Progenitor cell of endocrine pancreas (in vitro differentiated cells): ENCODE measurements around the gene SH3TC2. TPM values are rescaled to one million over a fixed set of nuclear protein-coding genes. Genes with fewer than 3 reads are reported as not detected.

Source experiments
- DNase-seq: peaks from one replicate; pipeline ENCODE4 v3.0.0; 2021; ENCODE audit warnings: low spot score; ENCODE audit not compliant: unreplicated experiment
- H3K27ac Mint-ChIP-seq: 2 replicates; pipeline ENCODE4 v1.8.0; 2021; ENCODE audit warnings: mild to moderate bottlenecking, moderate library complexity, mixed read lengths
- H3K27me3 Mint-ChIP-seq: 2 replicates; pipeline ENCODE4 v1.8.0; 2021; ENCODE audit warnings: mixed read lengths
- H3K36me3 Mint-ChIP-seq: 2 replicates; pipeline ENCODE4 v1.8.0; 2022; ENCODE audit warnings: mixed read lengths; ENCODE audit not compliant: insufficient read depth
- H3K4me1 Mint-ChIP-seq: 2 replicates; pipeline ENCODE4 v1.8.0; 2021; ENCODE audit warnings: low read depth, mixed read lengths
- H3K4me3 Mint-ChIP-seq: 2 replicates; pipeline ENCODE4 v1.8.0; 2021; ENCODE audit warnings: low read depth, mild to moderate bottlenecking, moderate library complexity, mixed read lengths
- H3K9me3 Mint-ChIP-seq: 2 replicates; pipeline ENCODE4 v1.8.0; 2021; ENCODE audit warnings: low read depth, mixed read lengths
- CTCF ChIP-seq: fragments of 200-600 bp; sonication (generic); IDR thresholded peaks from one replicate; pipeline ENCODE4 v1.5.0; 2021; ENCODE audit warnings: antibody characterized with exemption, mild to moderate bottlenecking; ENCODE audit not compliant: unreplicated experiment
- total RNA-seq: library from RNA; stranded (reverse); gene quantifications from 2 replicates; pipeline ENCODE4 v1.2.1, GENCODE V29; 2021

SH3TC2 gene
- total RNA-seq, 1 donor from 2014 or later = 2.1 TPM

GRCh38 chr5:149094996-149095395, 32.1 kb upstream of the SH3TC2 start:
- DNase-seq = no peak
- H3K27ac Mint-ChIP-seq = no peak overlapping the region
- TF ChIP-seq CTCF = no peak
- H3K4me1 Mint-ChIP-seq = no peaks in the 10 kb centered on the region
- H3K9me3 Mint-ChIP-seq = peaks cover 40% of the 10 kb centered on the region
- no peak overlapping the region for H3K4me3 Mint-ChIP-seq
- peaks cover 3% of the 10 kb centered on the region for H3K36me3 Mint-ChIP-seq
- H3K27me3 Mint-ChIP-seq = peaks cover 10% of the 10 kb centered on the region

GRCh38 chr5:149093625-149094024, 30.8 kb upstream of the SH3TC2 start:
- peaks cover 1% of the 10 kb centered on the region for H3K36me3 Mint-ChIP-seq

DNA sequence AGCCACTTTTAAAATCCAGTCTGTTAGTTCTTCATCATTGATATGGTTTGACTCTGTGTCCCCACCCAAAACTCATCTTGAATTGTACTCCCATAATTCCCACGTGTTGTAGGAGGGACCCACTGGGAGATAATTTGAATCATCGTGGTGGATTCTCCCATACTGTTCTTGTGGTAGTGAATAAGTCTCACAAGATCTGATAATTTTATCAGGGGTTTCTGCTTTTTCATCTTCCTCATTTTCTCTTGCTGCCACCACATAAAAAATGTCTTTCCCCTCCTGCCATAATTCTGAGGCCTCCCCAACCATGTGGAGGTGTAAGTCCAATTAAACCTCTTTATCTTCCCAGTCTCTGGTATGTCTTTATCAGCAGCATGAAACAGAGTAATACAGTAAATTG, 26.9 kb upstream of the SH3TC2 start:
- H3K4me3 Mint-ChIP-seq = no peak overlapping the region
- H3K36me3 Mint-ChIP-seq = no peaks in the 10 kb centered on the region
- H3K27me3 Mint-ChIP-seq = peaks cover 12% of the 10 kb centered on the region
- no peak overlapping the region for H3K27ac Mint-ChIP-seq
- H3K9me3 Mint-ChIP-seq = peaks cover 9% of the 10 kb centered on the region
- H3K4me1 Mint-ChIP-seq = no peaks in the 10 kb centered on the region
- no peak for TF ChIP-seq CTCF
- no peak for DNase-seq

More at GRCh38 chr5:149093625-149094024, 30.8 kb upstream of the SH3TC2 start:
- DNase-seq = no peak
- H3K9me3 Mint-ChIP-seq = peaks cover 28% of the 10 kb centered on the region
- TF ChIP-seq CTCF = no peak
- H3K27me3 Mint-ChIP-seq = peaks cover 12% of the 10 kb centered on the region
- H3K27ac Mint-ChIP-seq = no peak overlapping the region
- no peak overlapping the region for H3K4me3 Mint-ChIP-seq
- no peaks in the 10 kb centered on the region for H3K4me1 Mint-ChIP-seq

- no peak for TF ChIP-seq CTCF
Observed at GRCh38 chr5:149088686-149089085, 25.8 kb upstream of the SH3TC2 start.

GRCh38 chr5:149083846-149084245, 21.0 kb upstream of the SH3TC2 start:
- no peaks in the 10 kb centered on the region for H3K4me1 Mint-ChIP-seq

More at GRCh38 chr5:149088686-149089085, 25.8 kb upstream of the SH3TC2 start:
- Mint-ChIP-seq H3K27ac (no peak overlapping the region), H3K4me3 (no peak overlapping the region), H3K9me3 (peaks cover 9% of the 10 kb centered on the region), H3K36me3 (no peaks in the 10 kb centered on the region), H3K27me3 (peaks cover 6% of the 10 kb centered on the region), H3K4me1 (no peaks in the 10 kb centered on the region)
- DNase-seq = no peak

More at GRCh38 chr5:149083846-149084245, 21.0 kb upstream of the SH3TC2 start:
- Mint-ChIP-seq H3K27me3 (no peaks in the 10 kb centered on the region), H3K36me3 (no peaks in the 10 kb centered on the region), H3K27ac (no peak overlapping the region), H3K4me3 (no peak overlapping the region), H3K9me3 (peaks cover 4% of the 10 kb centered on the region)
- no peak for TF ChIP-seq CTCF
- DNase-seq = no peak
